ENCODE results near the gene INSM1.

INSM1 gene

GRCh38 chr20:20414640-20415220 is 46.8 kb downstream of the INSM1 start:
- TF ChIP-seq TCF12 (IDR thresholded peaks at IDR 0.05; ENCODE audit: low read depth) (no peak), ZBTB7A (IDR thresholded peaks at IDR 0.05; ENCODE audit: low read depth) (no peak), EGR1 (IDR thresholded peaks at IDR 0.05) (no peak), REST (IDR thresholded peaks at IDR 0.05; ENCODE audit: low read depth) (no peak)

- TF ChIP-seq FOXM1 (IDR thresholded peaks at IDR 0.05; ENCODE audit: borderline replicate concordance, low read depth) (no peak), TCF12 (IDR thresholded peaks at IDR 0.05; ENCODE audit: low read depth) (no peak), TAF1 (IDR thresholded peaks at IDR 0.05; ENCODE audit: low read depth) (no peak), ZBTB7A (IDR thresholded peaks at IDR 0.05; ENCODE audit: low read depth) (no peak), TEAD4 (IDR thresholded peaks at IDR 0.05) (no peak), YY1 (IDR thresholded peaks at IDR 0.05; ENCODE audit: low read depth) (no peak), CREB1 (IDR thresholded peaks at IDR 0.05; ENCODE audit: low read depth) (no peak), USF1 (IDR thresholded peaks at IDR 0.05) (no peak), EGR1 (IDR thresholded peaks at IDR 0.05) (no peak), EP300 (IDR thresholded peaks at IDR 0.05; ENCODE audit: borderline replicate concordance) (no peak), REST (IDR thresholded peaks at IDR 0.05; ENCODE audit: low read depth) (no peak), NFIC (IDR thresholded peaks at IDR 0.05) (no peak), RAD21 (IDR thresholded peaks at IDR 0.05; ENCODE audit: low read depth) (no peak), MAX (IDR thresholded peaks at IDR 0.05) (no peak), CEBPB (IDR thresholded peaks at IDR 0.05) (no peak)
These were observed 47.4 kb downstream of the INSM1 start for GRCh38 chr20:20415321-20415720.

GRCh38 chr20:20417876-20418676 is 50.2 kb downstream of the INSM1 start:
- no peak for TF ChIP-seq EGR1 (IDR thresholded peaks at IDR 0.05)
- no peak for TF ChIP-seq CREB1 (IDR thresholded peaks at IDR 0.05; ENCODE audit: low read depth)
- TF ChIP-seq CEBPB (IDR thresholded peaks at IDR 0.05) = no peak
- no peak for TF ChIP-seq TCF12 (IDR thresholded peaks at IDR 0.05; ENCODE audit: low read depth)
- no peak for TF ChIP-seq RAD21 (IDR thresholded peaks at IDR 0.05; ENCODE audit: low read depth)
- TF ChIP-seq FOXM1 (IDR thresholded peaks at IDR 0.05; ENCODE audit: borderline replicate concordance, low read depth) = no peak
- TF ChIP-seq MAX (IDR thresholded peaks at IDR 0.05) = no peak

Measured in Ishikawa (cell line).